ENCODE results near the gene ZNF564.
"Not testable (repeated sequence)": the region's sequence is repeated elsewhere in the genome, so short reads cannot be mapped to it uniquely, and the experiment has no call there.

Gene ZNF564

DNA sequence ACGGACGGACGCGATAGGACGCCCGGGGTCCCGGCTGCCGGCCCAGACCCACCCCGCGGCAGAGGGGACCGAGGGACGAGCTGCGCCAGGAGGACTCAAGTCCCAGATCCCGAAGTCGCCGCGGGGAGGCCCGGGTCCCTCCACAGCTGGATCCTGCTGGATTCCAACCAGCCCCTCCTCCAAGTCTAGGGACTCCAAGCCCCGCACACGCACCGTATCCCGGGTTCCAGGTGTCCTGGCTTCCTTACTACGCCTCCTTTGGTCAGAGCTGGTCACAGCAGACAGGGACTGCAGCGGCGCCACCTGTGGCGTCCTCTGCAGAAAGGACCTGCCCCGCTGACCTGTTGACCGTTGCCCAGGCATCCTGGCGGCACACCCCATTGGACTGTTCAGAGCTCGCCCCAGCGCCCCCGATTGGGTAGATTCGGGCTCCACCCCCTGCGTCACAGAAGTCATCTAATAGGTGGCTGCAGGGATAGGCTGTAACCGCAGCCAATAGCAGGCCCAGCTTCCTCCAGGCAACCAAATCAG lies 37.7 kb downstream of the ZNF564 start:
- Histone ChIP-seq H3K9me3 (ENCODE audit: control insufficient read depth in 2 of 2, low read length in 2 of 2) (no peaks in the 10 kb centered on the region), H3K4me1 (ENCODE audit: control insufficient read depth, insufficient read depth, low read length) (peaks cover 2% of the 10 kb centered on the region), H3K9ac (ENCODE audit: low read length in 2 of 2) (no peak overlapping the region)

DNA sequence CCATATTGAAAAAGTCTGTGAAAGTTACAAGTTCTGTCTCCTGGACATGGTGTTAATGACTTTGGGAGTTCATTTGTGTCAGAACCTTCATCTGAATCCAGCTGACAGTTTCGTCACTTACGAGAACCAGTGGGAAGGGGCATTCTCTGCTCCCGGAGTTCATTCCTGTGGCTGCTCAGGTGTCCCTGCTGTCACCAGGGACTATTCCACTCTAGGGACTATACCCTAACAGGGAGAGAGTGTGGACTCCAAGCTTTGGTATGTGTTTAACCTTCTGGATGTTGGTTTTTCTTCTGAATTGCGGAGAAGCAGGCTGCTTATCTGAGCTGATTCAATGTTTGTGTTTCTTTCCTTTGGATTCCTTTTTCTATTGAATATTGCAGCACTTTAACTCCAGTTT lies 54.2 kb downstream of the ZNF564 start:
- Histone ChIP-seq H3K36me3 (ENCODE audit: control insufficient read depth in 2 of 2, insufficient read depth in 2 of 2, low read length in 2 of 2) (no peaks in the 10 kb centered on the region), H3K9ac (ENCODE audit: low read length in 2 of 2) (no peak overlapping the region), H3K27ac (ENCODE audit: low read length) (no peak overlapping the region), H3K4me1 (ENCODE audit: control insufficient read depth, insufficient read depth, low read length) (peaks cover 7% of the 10 kb centered on the region), H3K27me3 (ENCODE audit: control insufficient read depth in 1 of 2, insufficient read depth in 2 of 2, low read length in 2 of 2) (no peaks in the 10 kb centered on the region), H3K9me3 (ENCODE audit: control insufficient read depth in 2 of 2, low read length in 2 of 2) (no peaks in the 10 kb centered on the region), H3K4me3 (ENCODE audit: low read length in 2 of 2) (no peak overlapping the region)

More for the DNA sequence above, 37.7 kb downstream of the ZNF564 start:
- H3K36me3 ChIP-seq (ENCODE audit: control insufficient read depth in 2 of 2, insufficient read depth in 2 of 2, low read length in 2 of 2) = no peaks in the 10 kb centered on the region
- no peak overlapping the region for H3K27ac ChIP-seq (ENCODE audit: low read length)
- peaks cover 0 to 2% of the 10 kb centered on the region in 2 donors for H3K27me3 ChIP-seq (ENCODE audit: control insufficient read depth in 1 of 2, insufficient read depth in 2 of 2, low read length in 2 of 2)
- H3K4me3 ChIP-seq (ENCODE audit: low read length in 2 of 2) = peak overlapping the region in 1 of 2 donors; percentile 57

DNA sequence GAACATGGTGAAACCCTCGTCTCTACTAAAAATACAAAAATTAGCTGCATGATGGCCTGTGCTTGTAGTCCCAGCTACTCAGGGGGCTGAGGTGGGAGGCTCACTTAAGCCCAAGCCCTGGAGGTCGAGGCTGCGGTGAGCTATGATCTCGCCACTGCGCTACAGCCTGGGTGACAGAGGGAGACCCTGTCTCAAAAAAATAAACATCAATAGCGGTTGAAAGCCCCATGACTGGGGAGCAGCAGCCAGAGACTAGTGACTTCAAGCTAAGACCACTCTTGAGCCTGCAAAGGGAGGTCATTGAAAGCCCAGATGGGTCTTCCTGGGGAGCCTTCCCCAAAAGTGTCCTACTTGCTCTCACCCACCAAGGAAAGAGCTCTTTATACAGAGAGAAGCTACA lies 54.8 kb downstream of the ZNF564 start:
- Histone ChIP-seq H3K9me3 (ENCODE audit: control insufficient read depth in 2 of 2, low read length in 2 of 2) (no peaks in the 10 kb centered on the region), H3K27me3 (ENCODE audit: control insufficient read depth in 1 of 2, insufficient read depth in 2 of 2, low read length in 2 of 2) (no peaks in the 10 kb centered on the region), H3K9ac (ENCODE audit: low read length in 2 of 2) (no peak overlapping the region), H3K36me3 (ENCODE audit: control insufficient read depth in 2 of 2, insufficient read depth in 2 of 2, low read length in 2 of 2) (no peaks in the 10 kb centered on the region), H3K4me3 (ENCODE audit: low read length in 2 of 2) (no peak overlapping the region), H3K27ac (ENCODE audit: low read length) (no peak overlapping the region), H3K4me1 (ENCODE audit: control insufficient read depth, insufficient read depth, low read length) (peaks cover 7% of the 10 kb centered on the region)

GRCh38 chr19:12495002-12495802 lies 56.1 kb downstream of the ZNF564 start:
- peak overlapping the region; percentile 70 to 85 for H3K9ac ChIP-seq (ENCODE audit: low read length in 2 of 2)
- H3K27ac ChIP-seq (ENCODE audit: low read length) = peak overlapping the region; percentile 49
- H3K36me3 ChIP-seq (ENCODE audit: control insufficient read depth in 2 of 2, insufficient read depth in 2 of 2, low read length in 2 of 2) = no peaks in the 10 kb centered on the region
- peak overlapping the region; percentile 82 to 85 for H3K4me3 ChIP-seq (ENCODE audit: low read length in 2 of 2)
- H3K9me3 ChIP-seq (ENCODE audit: control insufficient read depth in 2 of 2, low read length in 2 of 2) = no peaks in the 10 kb centered on the region
- no peaks in the 10 kb centered on the region for H3K27me3 ChIP-seq (ENCODE audit: control insufficient read depth in 1 of 2, insufficient read depth in 2 of 2, low read length in 2 of 2)
- peaks cover 7% of the 10 kb centered on the region for H3K4me1 ChIP-seq (ENCODE audit: control insufficient read depth, insufficient read depth, low read length)

DNA sequence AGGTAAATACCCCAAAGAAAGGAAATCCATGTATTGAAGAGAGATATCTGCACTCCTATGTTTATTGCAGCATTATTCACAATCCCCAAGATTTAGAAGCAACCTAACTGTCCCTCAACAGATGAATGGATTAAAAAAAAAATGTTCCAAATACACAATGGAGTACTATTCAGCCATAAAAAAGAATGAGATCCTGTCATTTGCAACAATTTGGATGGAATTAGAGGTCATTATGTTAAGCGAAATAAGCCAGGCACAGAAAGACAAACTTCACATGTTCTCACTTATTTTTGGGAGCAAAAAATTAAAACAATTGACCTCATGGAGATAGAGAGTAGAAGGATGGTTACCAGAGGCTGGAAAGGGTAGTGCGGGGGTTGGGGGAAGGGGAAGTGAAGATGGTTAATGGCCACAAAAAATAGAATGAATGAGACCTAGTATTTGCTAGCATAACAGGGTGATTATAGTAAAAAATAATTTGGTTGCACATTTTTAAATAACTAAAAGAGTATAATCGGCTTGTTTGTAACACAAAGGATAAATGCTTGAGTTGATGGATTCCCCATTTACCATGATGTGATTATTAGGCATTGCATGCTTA lies 56.9 kb downstream of the ZNF564 start:
- Histone ChIP-seq H3K4me1 (ENCODE audit: control insufficient read depth, insufficient read depth, low read length) (peaks cover 7% of the 10 kb centered on the region), H3K27ac (ENCODE audit: low read length) (no peak overlapping the region), H3K4me3 (ENCODE audit: low read length in 2 of 2) (peak overlapping the region; percentile 82 to 85), H3K27me3 (ENCODE audit: control insufficient read depth in 1 of 2, insufficient read depth in 2 of 2, low read length in 2 of 2) (no peaks in the 10 kb centered on the region), H3K9ac (ENCODE audit: low read length in 2 of 2) (peak overlapping the region; percentile 70 to 85), H3K9me3 (ENCODE audit: control insufficient read depth in 2 of 2, low read length in 2 of 2) (no peaks in the 10 kb centered on the region), H3K36me3 (ENCODE audit: control insufficient read depth in 2 of 2, insufficient read depth in 2 of 2, low read length in 2 of 2) (no peaks in the 10 kb centered on the region)

DNA sequence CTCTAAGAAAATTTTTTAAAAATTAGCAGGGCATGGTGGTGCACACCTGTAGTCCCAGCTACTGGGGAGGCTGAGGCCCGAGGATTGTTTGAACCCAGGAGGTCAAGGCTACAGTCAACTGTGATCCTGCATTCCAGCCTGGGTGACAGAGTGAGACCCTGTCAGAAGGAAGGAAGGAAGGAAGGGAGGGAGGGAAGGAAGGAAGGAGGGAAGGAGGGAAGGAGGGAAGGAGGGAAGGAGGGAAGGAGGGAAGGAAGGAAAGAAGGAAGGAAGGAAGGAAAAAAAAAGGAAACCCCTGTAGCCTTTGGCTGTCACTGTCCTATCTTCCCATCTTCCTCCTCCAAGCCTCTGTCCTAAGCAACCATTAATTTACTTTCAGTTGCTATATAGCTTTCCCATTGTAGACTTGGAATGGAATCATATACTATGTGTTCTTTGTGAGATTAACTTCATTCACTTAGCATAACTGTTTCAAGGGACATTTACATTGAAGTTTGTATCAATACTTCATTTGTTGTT lies 65.0 kb downstream of the ZNF564 start:
- H3K9ac ChIP-seq (ENCODE audit: low read length in 2 of 2); H3K4me1 ChIP-seq (ENCODE audit: control insufficient read depth, insufficient read depth, low read length); H3K27ac ChIP-seq (ENCODE audit: low read length); H3K36me3 ChIP-seq (ENCODE audit: control insufficient read depth in 2 of 2, insufficient read depth in 2 of 2, low read length in 2 of 2); H3K9me3 ChIP-seq (ENCODE audit: control insufficient read depth in 2 of 2, low read length in 2 of 2); H3K27me3 ChIP-seq (ENCODE audit: control insufficient read depth in 1 of 2, insufficient read depth in 2 of 2, low read length in 2 of 2); H3K4me3 ChIP-seq (ENCODE audit: low read length in 2 of 2): not testable (repeated sequence)

- H3K9ac ChIP-seq (ENCODE audit: low read length in 2 of 2) = no peak overlapping the region
Observed at GRCh38 chr19:12485571-12485970, 65.7 kb downstream of the ZNF564 start.

DNA sequence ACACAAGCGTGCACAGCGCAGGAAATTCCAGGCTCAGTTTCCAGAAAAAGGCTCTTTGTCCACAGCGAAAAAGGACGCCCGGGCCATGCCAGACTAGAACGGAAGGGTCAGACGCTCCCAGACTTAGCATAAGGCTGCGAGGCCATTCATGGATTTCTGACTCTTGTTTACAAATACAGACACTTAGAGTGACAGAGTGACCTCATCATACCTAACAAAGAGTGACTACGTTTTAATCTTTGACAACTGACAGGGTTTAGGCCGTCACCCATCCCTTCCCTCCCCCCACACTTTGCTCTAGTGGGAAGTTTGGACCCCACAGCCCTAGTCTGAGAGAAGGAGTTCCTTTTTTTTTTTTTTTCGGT lies 66.2 kb downstream of the ZNF564 start:
- Histone ChIP-seq H3K36me3 (ENCODE audit: control insufficient read depth in 2 of 2, insufficient read depth in 2 of 2, low read length in 2 of 2) (no peaks in the 10 kb centered on the region), H3K4me3 (ENCODE audit: low read length in 2 of 2) (peak overlapping the region; percentile 96 to 98), H3K27me3 (ENCODE audit: control insufficient read depth in 1 of 2, insufficient read depth in 2 of 2, low read length in 2 of 2) (no peaks in the 10 kb centered on the region), H3K9me3 (ENCODE audit: control insufficient read depth in 2 of 2, low read length in 2 of 2) (no peaks in the 10 kb centered on the region), H3K4me1 (ENCODE audit: control insufficient read depth, insufficient read depth, low read length) (peaks cover 6% of the 10 kb centered on the region), H3K9ac (ENCODE audit: low read length in 2 of 2) (peak overlapping the region; percentile 74 to 87), H3K27ac (ENCODE audit: low read length) (peak overlapping the region; percentile 74)

More at GRCh38 chr19:12485571-12485970, 65.7 kb downstream of the ZNF564 start:
- Histone ChIP-seq H3K36me3 (ENCODE audit: control insufficient read depth in 2 of 2, insufficient read depth in 2 of 2, low read length in 2 of 2) (no peaks in the 10 kb centered on the region), H3K9me3 (ENCODE audit: control insufficient read depth in 2 of 2, low read length in 2 of 2) (no peaks in the 10 kb centered on the region), H3K27me3 (ENCODE audit: control insufficient read depth in 1 of 2, insufficient read depth in 2 of 2, low read length in 2 of 2) (no peaks in the 10 kb centered on the region), H3K27ac (ENCODE audit: low read length) (no peak overlapping the region), H3K4me3 (ENCODE audit: low read length in 2 of 2) (peak overlapping the region in 1 of 2 donors; percentile 98), H3K4me1 (ENCODE audit: control insufficient read depth, insufficient read depth, low read length) (peaks cover 6% of the 10 kb centered on the region)

- H3K4me1 ChIP-seq (ENCODE audit: control insufficient read depth, insufficient read depth, low read length) = peaks cover 6% of the 10 kb centered on the region
- H3K27me3 ChIP-seq (ENCODE audit: control insufficient read depth in 1 of 2, insufficient read depth in 2 of 2, low read length in 2 of 2) = no peaks in the 10 kb centered on the region
- H3K4me3 ChIP-seq (ENCODE audit: low read length in 2 of 2) = peak within 1 kb of the TSS; percentile 96 to 98
- H3K36me3 ChIP-seq (ENCODE audit: control insufficient read depth in 2 of 2, insufficient read depth in 2 of 2, low read length in 2 of 2) = no peaks in the 10 kb centered on the region
- peak within 1 kb of the TSS; percentile 74 to 87 for H3K9ac ChIP-seq (ENCODE audit: low read length in 2 of 2)
- peak within 1 kb of the TSS; percentile 74 for H3K27ac ChIP-seq (ENCODE audit: low read length)
- H3K9me3 ChIP-seq (ENCODE audit: control insufficient read depth in 2 of 2, low read length in 2 of 2) = no peaks in the 10 kb centered on the region
Observed at GRCh38 chr19:12484371-12485051, 66.8 kb downstream of the ZNF564 start, which contains the start of gene ZNF709. Gene ZNF709, minus strand, starts transcription at chr19:12484816. Its CDS starts 159 bp downstream, at chr19:12484657.

DNA sequence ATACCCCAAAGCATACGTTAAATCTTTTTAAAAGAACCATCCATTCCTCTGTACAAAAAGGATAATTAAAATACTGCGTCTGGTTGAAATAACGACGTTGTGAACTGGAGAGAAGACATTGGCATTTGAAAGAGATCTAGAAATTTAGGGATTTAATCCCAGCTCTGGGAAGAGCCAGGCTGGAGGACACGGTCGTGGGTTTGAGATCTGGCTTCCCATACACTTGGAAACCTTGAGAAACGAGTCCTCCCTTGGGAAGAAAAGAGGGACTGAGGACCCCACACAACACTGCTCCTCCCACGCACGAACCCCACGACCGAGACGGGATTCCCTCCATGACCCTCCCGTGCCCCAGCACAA lies 67.3 kb downstream of the ZNF564 start:
- H3K9me3 ChIP-seq (ENCODE audit: control insufficient read depth in 2 of 2, low read length in 2 of 2) = no peaks in the 10 kb centered on the region
- H3K4me1 ChIP-seq (ENCODE audit: control insufficient read depth, insufficient read depth, low read length) = peaks cover 6% of the 10 kb centered on the region
- peak overlapping the region; percentile 96 to 98 for H3K4me3 ChIP-seq (ENCODE audit: low read length in 2 of 2)
- no peaks in the 10 kb centered on the region for H3K27me3 ChIP-seq (ENCODE audit: control insufficient read depth in 1 of 2, insufficient read depth in 2 of 2, low read length in 2 of 2)
- peak overlapping the region; percentile 74 to 87 for H3K9ac ChIP-seq (ENCODE audit: low read length in 2 of 2)
- H3K36me3 ChIP-seq (ENCODE audit: control insufficient read depth in 2 of 2, insufficient read depth in 2 of 2, low read length in 2 of 2) = no peaks in the 10 kb centered on the region
- peak overlapping the region; percentile 74 for H3K27ac ChIP-seq (ENCODE audit: low read length)
